ENCODE measurements around the gene TSC22D4.

DNA sequence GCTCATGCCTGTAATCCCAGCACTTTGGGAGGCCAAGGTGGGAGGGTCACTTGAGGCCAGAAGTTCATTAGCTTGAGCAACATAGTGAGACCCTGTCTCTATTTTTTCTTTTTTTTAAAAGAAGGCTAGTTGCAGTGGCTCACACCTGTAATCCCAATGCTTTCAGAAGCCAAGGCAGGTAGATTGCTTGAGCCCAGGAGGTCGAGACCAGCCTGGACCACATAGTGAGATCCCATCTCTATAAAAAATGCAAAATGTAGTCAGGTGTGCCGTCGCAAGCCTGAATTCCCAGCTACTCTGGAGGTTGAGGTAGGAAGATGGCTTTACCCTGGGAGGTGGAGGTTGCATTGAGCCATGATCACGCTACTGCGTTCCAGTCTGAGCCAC is 12.2 kb upstream of the TSC22D4 start:
- TF ChIP-seq, protein P1, sequence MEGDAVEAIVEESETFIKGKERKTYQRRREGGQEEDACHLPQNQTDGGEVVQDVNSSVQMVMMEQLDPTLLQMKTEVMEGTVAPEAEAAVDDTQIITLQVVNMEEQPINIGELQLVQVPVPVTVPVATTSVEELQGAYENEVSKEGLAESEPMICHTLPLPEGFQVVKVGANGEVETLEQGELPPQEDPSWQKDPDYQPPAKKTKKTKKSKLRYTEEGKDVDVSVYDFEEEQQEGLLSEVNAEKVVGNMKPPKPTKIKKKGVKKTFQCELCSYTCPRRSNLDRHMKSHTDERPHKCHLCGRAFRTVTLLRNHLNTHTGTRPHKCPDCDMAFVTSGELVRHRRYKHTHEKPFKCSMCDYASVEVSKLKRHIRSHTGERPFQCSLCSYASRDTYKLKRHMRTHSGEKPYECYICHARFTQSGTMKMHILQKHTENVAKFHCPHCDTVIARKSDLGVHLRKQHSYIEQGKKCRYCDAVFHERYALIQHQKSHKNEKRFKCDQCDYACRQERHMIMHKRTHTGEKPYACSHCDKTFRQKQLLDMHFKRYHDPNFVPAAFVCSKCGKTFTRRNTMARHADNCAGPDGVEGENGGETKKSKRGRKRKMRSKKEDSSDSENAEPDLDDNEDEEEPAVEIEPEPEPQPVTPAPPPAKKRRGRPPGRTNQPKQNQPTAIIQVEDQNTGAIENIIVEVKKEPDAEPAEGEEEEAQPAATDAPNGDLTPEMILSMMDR (conservative IDR thresholded peaks at IDR 0.05; ENCODE audit: low read length), result no peak
- no peak for TF ChIP-seq EZH2phosphoT487 (IDR thresholded peaks at IDR 0.05; ENCODE audit: borderline replicate concordance, low read depth, low read length)

All from OCI-LY7 (cell line).